DMS 273 (cell line): Measurements from ENCODE around the gene DOK3.
A peak's percentile ranks its signal among the peaks of the same experiment; 100 is the strongest.

Experiments
- DNase-seq: peaks from one replicate; lab custom pipeline; 2025; ENCODE audit not compliant: unreplicated experiment; lab: John Stamatoyannopoulos, UW

Gene DOK3

DNA sequence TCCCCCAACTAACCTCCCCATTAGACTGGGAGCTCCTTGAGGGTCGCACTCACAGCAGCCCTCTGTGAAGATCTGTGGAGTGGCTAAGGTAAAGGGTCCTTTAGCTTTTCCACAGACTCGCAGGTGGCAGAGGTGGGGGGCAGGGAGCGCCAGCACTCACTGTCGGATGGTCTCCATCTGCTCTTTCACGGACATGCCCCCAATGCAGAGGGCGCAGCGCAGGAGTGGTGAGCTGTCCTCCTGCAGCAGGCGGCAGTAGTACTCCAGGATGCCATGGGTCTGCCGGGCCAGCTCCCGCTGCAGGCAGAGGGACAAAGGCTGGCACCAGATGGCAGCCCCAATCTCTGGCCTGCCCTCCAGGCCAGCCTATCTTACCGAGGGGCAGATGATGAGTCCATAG, 4.9 kb upstream of the DOK3 start:
- no peak for DNase-seq

DNA sequence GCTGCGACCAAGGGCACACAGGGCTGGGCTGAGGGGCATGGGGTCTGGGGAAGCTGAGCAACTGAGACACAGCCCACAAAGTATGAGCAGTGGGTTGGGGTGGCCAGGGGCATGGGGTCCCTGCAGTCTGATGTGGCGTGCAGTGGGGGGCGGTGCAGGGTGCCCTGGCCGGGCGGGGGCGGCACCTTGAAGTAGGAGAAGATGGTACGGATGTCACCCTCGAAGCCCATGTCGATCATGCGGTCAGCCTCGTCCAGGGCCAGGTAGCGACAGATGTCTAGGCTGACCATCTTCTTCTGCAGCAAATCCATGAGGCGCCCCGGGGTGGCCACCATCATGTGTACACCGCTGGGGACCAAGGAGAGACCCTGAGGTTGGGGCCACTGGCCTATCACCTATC, 3.9 kb upstream of the DOK3 start:
- no peak for DNase-seq

DNA sequence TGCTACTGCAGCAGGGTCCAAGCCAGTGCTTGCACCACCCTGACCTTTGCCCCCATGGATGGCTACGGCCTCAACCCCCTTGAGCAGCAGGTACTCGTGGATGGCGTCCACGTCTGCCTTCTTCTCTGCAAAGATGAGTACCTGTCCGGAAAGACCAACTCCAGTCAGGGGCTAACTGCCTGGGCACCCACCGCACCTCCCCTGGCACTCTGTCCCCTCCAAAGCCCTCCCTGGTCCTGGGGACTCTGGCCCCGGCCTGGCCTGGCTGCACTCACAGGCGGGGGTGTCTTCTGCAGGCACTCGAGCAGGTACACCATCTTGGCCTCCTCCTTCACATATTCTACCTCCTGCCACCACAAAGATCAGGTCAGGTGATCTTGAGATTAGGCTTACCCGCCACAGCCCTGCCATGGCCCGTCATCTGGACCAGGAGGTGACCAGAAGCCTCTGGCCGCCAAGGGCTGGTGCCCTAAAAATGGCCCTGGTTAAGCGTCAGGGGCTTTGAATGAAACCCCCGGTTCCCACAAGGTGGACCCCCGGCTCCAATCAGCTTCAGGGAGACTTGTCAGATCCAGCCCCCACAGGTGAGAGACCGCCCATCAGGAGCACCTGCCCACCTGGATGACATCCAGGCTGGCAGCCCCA, 3.2 kb upstream of the DOK3 start:
- DNase-seq = no peak

DNA sequence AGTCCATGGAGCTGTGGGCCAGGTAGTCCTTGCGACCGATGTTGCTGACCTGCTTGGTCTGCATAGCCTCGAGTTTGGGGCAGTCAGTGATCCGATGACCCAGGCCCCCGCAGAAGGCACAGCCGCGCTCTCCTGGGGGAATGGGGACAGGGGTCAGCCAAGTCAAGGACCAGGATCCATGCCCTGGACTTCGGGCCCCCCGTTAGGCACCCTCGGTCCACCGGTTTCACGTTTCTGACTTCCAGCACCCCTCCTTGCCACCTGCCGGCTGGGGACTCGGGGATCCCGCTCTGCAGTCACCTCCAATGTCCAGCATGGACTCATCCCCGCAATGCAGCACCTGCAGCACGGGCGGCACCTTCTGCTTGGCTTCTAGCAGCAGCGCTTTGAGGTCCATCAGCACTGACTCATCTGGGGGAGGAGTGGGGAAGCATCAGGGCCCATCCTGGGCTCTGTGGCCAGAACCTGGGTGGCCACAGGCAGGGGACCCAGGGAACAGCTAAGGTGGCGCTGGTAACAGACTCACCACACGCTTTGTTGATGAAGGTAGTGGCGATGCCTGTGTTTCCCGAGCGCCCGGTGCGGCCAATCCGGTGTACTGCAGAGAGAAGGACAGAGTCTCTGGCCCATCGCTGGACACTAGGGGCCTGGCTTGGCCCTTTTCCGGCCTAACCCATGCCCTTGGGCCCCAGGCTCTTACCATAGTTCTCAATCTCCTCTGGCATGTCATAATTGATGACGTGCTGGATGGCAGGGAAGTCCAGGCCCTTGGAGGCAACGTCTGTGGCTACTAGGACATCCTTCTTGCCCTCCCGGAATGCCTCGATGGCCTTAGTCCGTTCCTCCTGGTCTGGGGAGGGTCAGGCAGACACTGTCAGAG, 2.4 kb upstream of the DOK3 start:
- DNase-seq = no peak

DNA sequence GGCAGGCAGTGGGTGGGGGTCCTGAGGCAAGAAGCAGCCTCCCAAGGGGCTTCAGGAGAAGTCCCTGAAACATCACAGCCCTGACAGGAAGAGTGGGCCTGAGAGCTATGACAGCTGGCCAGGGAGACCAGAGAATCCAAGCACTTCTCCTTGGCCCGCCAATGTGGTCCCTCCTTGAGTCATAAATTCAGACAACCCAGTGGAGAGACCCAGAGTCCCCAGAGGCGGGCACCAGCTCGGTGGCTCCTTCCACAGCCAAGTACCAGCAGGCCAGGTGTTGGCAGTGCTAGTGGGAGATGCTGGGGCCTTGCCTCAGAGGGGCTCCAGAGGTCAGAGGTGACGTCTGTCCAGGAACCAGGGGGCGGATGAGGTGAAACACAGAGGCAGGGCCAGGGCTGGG, 1.6 kb upstream of the DOK3 start:
- no peak for DNase-seq

DNA sequence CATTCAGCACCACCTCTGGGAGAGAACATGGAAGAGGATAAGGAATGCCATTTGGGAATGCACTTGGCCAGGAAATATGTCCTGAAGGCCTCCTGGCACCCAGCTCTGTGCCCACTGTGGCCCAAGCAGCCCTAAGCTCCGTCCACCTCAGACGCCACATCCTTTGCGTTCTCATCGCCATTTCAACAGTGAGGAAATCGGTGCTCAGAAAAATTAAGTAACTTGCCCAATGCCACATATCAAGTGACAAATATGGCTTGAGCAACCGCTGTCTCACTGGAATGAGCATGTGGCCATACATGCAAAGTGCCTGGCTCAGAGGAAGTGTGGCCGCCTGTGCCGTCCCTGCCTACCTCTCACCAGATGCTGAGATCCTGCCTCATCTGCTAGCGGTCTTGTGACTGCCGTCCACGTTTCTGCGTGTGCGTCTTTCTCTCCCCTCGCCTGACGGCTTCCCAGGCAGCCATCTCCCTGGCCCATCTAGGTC, 984 bp upstream of the DOK3 start:
- no peak for DNase-seq

DNA sequence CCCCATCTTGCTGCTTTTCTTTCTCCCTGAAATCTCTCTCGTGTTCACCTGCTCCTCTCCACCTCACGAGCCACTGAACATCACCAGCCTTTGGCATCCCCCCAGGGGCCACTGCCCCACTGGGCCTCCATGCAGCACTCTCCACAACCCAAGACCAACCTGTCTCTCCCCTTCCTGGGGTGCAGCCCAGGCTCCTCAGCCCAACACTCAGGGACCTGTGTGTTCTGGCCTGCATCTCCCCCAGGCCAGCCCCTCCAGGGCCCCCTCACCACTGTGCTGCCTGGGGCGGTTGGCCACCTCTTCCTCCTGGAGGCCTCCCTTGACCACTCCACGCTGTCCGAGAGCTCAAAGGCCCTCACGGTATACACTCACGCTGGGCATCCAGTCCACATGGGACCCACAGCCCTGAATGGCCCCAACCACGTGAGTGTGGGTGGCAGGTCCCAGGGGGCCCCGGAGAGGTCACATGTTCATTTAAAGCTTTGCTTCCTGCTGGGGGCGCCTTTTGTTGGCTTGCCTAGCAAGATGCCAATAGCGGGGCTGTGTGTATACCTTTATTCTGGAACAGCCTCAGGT, 453 bp upstream of the DOK3 start:
- no peak for DNase-seq

DNA sequence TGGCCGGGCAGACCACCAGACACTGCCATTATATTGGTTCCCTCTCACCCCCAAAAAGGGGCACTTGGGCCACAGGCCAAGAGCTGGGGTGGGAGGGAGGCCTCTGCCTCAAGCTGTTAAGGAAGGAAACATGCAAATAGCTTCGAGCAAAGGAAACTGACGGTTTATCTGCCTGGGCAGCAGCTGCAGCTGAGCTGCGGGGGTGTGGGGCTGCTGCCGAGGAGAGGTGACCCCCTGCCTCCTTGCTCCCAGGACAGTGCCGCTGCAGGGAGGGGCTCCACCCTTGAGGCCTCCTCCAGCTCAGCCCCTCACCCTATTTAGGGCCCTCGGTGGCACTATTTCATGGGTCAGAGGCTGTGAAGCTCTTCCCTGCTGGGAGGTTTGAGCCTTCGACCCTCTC, 789 bp downstream of the DOK3 start:
- DNase-seq = no peak

DNA sequence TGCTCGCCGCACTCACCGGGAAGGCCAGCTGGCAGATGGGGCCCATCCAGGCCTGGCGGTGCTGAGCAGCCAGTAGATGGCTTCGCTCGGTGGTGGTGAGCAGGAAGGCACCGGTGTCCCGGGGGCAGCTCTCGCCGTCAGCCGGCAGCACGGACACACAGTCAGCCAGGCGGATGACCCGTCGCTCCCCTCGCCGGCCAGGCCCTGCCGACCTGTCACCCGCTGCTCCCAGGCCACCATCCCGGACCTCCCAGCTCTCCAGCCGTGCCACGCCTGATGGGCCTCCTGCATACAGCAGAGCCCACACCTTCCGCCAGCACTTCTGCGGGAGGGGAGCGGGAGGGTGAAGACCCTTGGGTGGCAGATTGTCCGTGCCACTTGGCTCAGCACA, 1.4 kb downstream of the DOK3 start:
- no peak for DNase-seq

DNA sequence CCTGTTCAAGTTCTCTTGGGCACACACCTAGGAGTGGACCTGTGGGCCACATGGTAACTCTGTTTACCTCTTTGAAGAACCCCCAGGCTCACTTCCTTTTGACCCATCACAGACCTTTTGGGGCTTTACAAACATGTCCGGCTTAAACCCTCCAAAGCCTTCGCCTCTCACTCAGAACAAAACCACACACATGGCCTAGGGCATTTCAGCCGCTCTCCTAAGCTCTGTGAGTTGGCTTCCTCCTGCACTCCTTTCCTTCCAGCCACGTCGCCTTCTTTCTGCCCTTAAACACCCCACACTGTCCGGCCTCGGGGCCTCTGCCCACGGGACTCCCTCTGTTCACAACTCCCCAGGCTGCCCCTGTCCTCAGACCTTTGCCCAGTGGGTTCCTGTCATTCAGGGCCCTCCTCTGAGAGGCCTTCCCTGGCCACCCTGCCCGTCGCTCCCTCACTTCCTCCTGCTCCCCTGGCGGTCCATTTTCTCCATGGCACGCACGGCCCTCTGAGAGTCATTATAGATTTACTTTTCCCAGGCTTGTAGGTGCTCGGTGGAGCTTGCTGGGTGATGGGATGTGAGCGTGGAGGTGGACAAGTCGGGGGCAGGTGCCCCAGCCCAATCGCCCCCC, 1.9 kb downstream of the DOK3 start:
- DNase-seq = no peak

DNA sequence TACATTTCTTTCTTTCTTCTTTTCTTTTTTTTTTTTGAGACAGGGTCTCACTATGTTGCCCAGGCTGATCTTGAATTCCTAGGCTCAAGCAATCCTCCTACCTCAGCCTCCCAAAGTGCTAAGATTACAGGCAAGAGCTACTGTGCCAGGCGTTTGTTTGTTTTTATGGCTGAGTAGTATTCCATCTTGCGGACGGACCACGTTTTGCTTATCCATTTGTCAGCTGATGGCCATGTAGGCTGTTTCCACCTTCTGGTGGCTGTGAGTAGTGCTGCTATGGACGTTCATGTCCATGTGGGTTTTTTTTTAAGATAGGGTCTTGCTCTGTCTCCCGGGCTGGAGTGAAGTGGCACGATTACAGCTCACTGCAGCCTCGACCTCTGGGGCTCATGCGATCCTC, 2.5 kb downstream of the DOK3 start:
- DNase-seq = peak; percentile 46

DNA sequence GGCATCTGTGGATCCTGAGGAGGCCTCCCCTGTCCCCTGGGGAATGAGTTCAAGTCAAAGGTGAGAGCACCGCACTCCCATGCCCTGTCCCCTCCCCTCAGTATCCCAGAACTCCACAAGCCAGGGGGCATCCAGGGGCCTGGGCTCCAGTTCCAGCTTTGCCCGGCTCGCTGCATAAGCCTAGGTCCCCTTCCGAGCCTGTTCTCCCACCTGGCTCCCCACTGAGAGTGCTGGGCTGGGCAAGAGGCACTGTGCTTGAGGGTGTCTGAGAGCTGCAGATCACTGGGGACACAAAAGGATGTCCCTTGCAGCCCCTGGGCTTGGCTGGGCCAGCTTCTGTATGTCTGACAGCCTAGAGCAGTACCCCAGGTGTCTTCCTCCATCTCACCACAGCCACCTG, 4.6 kb downstream of the DOK3 start:
- DNase-seq = no peak

DNA sequence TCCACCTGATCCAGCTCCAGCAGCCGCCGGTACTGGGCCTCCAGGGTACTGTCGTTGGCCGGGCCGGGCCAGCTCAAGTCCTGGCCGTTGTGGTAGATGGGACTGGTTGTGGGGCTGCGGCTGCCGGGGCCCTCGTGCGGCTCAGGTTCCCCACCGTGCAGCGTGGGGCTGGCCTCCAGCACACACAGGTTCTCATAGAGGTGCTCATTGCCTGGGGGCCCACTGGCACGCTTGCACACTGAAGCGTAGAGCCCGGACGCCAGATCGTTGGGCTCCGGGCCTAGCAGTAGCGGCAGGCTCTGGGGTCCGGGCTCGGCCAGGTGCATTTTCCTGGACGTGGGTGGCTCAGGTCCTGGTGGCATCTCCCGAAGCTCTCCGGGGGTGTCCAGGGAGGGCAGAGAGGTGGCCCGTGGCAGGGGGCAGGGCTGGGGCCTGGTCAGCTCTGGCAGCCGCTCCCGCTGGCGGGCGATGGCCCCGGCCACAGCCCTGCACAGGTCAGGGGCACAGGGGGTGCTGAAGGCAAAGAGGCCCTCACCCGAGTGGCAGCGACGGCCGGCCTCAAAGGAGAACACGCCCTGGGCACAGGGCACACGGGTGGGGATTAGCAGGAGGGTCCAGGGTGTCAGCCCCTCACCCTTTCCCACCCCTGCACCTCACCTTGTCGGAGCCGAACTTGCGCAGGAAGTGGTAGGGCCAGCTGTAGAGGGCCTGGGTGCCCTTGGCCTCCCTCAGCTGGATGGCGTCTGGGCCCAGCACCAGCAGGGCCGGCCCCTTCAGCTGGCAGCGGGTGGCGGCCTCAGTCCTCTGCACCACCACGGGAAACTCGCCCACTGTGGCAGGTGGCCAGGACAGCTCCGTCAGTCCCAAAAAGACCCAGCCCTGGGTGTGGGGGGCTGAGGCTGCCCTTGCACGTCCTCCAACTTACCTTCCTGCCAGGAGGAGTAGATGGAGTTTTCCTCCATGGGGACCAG, 5.3 kb downstream of the DOK3 start:
- no peak for DNase-seq

DNA sequence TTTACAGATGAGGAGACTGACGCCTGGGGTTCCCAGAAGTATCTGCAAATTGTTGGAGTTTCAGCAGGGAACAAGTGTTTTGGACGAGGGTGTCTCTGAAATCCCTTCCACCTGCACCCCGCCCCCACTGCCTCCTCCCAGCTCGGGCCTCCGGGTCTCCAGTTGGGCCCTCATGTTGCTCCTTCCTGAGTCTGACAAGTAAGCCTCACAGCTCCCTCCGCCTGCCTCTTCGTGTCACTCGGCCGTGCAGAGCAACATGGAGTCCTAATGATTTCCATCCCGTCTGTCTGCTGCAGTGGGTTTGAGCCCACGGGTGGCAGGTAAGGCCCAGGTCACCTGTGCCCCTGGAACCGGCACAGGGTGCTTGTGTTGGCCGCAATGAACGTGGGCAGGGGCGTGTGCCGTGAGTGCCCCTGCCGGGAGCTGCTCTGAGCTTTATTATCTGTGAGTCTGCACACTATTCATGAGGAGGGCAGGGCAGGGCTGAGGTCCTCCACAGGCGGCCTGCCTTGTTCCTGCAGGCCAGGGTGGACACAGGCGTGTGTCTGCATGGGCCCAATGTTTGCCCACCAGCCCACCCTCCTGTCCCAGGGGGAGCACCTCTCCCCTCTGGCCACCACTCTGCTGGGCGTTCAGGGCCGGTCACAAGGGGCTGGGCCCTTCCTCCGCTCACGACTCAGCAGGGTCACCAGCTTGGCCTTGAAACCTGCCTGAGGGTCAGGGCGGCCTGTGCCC, 6.1 kb downstream of the DOK3 start:
- DNase-seq = no peak

DNA sequence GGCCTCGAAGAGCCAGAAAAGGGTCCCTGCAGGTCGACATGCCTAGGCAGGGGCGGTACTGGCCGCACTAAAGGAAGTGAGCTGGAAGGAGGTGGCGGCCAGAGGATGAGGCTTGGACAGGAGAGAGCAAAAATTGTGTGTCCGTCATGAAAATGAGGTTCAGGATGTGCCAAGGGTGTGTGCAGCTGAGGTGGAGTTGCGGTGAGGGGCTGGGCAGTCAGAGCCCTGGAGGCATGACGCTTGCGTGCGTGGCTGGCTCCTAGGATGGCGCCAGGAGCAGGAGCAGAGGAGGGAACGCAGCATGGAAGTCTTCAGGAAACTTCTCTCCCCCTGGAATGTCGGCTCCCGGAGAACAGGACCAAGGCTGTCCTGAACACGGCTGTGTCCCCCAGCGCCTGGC, 6.7 kb downstream of the DOK3 start:
- DNase-seq = no peak

DNA sequence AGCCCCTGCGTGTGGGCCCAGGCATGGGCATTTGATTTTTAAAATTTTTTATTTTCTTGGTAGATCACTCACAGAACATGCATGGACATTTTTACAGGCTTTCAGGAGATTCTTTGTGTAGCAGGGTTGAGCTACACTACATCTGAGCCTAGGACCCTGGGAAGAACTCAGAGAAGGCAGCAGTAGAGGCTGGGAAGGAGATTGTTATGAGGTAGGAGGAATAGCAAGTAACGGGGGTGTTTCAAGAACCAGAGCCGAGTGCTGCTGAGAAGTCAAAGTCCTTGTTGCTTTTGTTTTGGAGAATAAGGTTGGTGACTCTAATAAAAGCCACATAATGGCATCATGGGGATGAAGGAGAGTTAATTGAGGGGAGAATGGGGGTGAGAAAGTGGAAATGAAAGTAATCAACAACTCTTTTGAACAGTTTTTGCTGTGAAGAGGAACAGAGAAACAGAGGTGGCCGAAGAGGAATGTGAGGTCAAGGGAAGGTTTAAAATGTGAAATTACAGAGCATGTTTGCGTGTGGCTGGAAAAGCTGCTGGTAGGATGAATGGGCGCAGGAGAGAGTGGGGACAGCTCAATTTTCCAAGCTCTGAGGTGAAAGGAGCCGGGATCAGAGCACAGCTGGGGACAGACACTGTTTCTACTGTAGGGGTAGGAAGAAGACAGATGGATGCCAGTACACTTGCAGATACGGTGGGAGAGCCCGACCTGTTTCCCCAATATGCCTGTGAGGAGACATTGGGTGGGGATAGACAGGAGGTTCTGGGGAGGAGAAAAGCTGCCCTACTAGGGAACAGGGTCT, 7.5 kb downstream of the DOK3 start:
- DNase-seq = no peak

DNA sequence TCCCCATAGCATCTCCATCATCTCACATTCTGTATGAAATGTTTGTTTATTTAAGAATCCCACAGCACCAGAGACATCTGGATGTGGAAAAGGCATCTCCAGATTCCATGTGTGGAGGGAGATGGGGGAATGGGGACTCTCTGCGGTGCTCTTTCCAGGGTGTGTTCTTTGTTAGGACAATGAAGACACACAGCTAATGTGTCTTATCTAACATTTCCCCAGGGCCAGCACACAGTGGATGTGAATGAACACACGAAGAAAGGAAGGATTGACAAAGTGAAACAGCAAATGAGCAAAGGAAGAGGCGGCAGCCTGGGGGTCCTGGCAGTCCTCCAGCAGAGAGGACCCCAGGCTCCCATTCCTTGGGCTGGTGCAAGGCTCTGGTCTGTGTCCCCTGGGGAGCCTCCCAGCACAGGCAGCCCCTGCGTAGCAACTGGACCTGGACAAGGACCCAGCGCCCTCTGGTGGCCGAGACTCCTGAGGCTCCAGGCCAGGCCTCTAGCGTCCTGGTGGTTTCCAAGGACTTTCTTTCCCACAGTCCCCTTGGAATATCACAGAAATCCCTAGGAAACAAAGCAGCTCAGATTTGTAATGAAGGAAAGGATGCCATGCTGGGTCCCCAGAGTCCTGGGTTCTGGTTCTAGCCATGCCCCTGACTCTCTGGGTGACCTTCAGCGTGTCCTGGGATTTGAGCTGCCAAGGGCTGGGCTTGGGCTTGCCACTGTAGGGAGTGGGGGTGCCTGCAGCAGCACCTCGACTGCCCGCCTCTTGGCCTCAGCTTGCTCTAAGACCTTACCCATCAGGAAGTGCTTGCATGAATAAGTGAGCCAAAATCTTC, 8.7 kb downstream of the DOK3 start:
- peak; percentile 93 for DNase-seq

DNA sequence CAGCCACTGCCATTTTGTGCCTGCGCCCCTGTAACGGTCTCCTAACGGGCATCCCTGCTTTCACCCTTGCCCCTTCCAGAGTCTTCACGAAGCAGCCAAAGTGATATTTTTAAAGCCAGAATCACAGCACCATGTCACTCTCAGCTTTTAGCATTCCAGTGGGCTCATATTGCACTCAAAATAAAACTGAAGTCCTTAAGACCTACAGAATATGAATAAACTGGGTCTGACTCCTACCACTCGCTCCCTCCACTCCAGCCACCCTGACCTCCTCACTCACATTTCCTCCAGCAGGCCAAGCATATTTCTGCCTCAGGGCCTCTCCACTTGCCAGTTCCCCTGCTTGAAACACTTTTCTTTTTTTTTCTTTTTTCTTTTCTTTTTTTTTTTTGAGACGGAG, 9.8 kb downstream of the DOK3 start:
- DNase-seq = no peak
